Activated T-helper 1 cell treated with anti-CD3 and anti-CD28 coated beads, Interleukin-2, amount 50 U/mL, for 16 hours (primary cell): ENCODE measurements around the gene ATRIP.
A peak's percentile ranks its signal among the peaks of the same experiment; 100 is the strongest.

ENCODE experiments used
- DNase-seq, 2 donors: peaks; one replicate each; pipeline ENCODE4 v3.0.0-alpha.2; 2020; ENCODE audit warnings: low read depth in 1 of 2, low spot score in 1 of 2

The ATRIP gene

GRCh38 chr3:48423241-48423882, 23.2 kb upstream of the ATRIP start:
- no peak for DNase-seq

- DNase-seq, result no peak
Observed at GRCh38 chr3:48423883-48424695, 22.4 kb upstream of the ATRIP start.

DNA sequence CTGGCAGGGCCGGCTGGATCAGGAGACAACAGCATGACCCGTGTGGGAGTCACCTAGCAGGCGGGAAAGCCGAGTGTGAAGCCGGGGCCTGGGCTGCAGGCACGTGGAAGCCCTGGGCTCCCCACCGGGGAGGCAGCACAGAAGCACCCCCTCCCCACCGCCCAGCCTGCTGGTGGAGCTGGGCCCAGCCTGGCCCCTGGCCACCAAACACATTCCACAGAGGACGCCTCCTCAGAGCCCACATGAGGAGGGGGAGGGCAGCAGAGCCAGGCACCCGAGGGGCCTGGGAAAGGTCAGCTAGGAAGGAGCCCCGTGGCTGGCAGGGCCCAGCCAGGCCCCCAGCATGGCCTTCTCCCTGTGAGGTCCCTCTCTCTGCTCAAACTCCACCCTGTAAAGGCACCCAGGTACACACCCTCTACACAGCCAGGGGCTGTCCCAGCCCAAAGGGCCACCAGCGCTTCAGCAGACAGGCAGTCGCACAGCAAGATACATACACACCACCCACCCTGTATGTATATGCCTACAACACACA, 21.2 kb upstream of the ATRIP start:
- DNase-seq, result no peak

DNA sequence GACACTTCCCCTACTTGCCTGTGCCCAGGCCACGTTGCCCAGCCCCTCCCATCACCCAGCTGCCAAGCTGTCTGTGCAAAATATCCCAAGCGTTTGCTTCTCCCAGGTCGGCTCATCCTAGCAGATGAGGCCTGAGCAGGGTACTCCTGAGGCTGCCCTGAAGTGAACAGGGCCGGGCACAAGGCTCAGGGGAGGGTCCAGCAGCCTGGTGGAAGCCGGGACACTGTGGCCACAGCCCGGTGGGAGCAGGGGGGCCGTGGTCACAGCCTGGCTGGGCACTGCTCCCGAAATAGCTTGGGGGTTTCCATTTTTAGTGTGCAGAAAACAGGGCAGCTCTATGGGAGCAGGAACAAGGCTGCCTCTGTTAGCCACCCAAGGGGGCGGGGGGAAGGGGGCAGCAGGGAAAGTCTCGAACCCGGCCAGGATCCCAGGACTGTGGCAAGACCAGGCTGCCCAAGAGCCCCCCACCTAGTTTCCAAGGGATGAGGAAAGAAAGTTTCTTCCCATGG, 20.1 kb upstream of the ATRIP start:
- no peak for DNase-seq

GRCh38 chr3:48426944-48427629, 19.4 kb upstream of the ATRIP start:
- DNase-seq, result no peak

DNA sequence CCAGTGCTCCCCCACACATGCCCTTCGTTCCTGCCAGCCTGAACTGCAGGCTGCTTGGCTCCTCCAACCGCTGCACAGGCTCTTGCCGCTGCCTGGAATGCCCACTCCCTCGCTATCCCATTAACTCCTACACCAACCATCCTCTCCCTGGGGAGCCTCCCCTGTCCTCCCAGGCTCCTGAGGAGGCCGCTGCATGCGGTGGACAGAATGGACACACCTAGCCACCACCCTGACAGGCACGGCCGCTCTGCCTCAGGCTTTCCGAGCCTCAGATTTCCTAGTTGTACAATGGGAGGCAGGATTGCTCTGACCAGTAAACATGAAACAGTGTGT, 18.9 kb upstream of the ATRIP start:
- DNase-seq, result no peak

GRCh38 chr3:48428088-48428571, 18.4 kb upstream of the ATRIP start:
- DNase-seq, result no peak

GRCh38 chr3:48428572-48429316, 17.8 kb upstream of the ATRIP start:
- no peak for DNase-seq

GRCh38 chr3:48429317-48429959, 17.1 kb upstream of the ATRIP start:
- DNase-seq, result peak; percentile 20 to 52

- DNase-seq, result no peak
Observed at GRCh38 chr3:48429960-48430707, 16.4 kb upstream of the ATRIP start, which contains the start of gene PLXNB1. TSS of gene PLXNB1 (minus strand) at chr3:48430086. CDS start at chr3:48424611, 5,475 bp downstream.

GRCh38 chr3:48430708-48431101, 15.8 kb upstream of the ATRIP start:
- no peak for DNase-seq

- DNase-seq, result no peak
Observed at GRCh38 chr3:48431224-48432029, 15.1 kb upstream of the ATRIP start.

DNA sequence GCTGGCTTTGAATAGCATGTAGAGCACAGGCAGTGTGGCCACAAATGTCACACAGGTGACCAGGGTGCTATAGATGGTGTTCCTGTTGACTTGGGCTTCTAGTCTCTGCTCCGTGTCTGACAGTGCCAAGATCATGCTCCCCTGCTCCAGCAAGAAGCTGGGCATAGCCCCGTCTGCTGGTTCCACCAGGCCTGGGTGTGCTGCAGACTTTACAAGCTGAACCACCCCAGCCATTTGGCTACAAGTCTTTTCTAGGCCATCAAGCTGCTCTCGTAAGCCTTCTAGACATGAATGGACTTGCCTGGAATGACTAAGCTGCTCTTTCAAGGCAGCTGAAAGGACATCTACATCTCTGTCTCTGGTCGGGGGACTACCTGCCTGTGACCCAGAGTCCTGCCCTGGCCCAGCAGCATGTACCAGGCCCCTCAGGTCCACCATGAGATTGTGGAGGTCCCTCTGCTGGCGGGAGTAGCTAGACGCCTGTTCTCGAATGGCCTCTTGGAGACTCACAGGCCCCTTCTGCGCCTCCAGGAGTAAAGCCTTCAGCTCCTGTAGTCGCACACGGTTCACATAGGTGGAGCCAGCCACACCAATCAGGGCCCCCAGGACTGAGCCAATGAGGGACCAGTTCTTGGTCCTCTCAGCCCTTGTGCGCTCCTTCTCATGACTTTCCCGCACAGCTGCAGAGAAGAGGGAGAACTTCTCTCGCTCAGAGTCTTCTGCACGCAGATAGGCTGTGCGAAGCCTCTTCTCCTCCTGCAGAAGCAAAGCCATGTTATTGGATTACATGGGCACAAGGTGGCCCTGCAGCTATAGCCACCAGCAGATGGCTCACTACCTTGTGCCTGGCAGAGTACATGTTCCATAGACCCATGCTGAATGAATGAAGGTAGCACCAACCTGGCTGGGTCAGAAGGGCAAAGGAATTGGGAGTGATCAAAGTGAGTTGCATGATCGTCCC, 13.8 kb upstream of the ATRIP start:
- DNase-seq, result no peak

DNA sequence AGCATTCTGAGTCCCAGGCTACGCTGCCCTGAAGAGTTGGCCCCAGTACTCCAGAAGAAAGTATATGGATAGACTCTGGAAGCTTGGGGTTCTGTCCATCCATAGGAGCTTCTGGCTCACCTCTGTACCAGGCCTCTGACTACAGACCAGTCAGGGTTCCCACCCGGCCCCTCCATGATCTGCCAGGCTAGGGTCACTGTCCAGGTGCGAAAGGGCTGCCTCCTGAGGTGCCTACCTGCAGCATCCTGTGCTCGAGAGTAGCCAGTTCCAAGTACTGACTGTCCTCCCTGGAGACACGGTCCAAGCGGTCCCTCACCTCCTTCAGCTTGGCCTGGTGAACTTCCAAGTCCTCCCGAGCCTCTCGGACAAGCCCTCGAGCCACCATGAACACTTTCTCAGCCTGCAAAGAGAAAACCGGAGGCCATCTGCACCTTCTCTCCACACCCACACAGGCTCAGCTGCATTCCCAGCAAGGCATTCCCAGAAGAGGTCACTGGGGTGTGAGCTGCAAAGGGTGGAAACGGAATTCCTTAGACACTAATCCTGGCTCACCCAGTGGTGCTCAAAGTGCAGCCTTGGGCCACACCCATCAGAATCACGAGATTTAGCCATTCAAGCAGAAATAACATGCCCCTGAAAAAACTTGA, 12.9 kb upstream of the ATRIP start:
- DNase-seq, result no peak

DNA sequence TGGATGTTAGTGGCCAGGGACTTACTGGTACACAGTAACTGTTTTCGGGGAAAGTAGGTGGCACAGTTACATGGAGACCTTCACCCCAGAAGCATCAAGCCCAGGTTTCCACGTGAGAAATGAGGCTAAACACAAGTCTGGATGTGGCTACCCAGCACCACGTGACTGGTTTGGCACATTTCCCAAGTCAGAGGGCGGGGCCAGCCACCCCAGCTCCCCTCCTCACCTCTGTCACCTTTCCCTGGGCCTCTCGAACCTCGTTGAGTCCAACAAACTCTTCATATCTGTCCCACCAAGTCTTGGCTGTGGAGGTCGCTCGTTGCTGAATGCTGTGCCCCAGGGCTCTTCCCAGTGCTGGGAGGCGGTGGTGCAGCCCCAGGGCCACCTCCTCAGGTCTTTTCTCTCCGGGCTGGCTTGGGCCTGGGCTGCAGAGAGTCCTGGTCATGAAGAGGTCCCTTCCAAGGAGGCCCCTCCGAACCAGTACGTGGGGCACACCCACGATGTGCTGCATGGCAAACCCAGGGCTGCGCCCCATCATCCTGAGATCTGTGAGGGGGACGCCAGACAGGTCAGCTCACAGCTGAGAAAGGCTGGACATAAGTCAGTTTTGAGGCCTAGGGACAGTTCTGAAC, 11.8 kb upstream of the ATRIP start:
- no peak for DNase-seq

- DNase-seq, result no peak
Observed at GRCh38 chr3:48435223-48435595, 11.3 kb upstream of the ATRIP start.
